Tibial artery (tissue), 4 donors: ENCODE data around the gene NFKBIE.
"Not testable (repeated sequence)": the region's sequence is repeated elsewhere in the genome, so short reads cannot be mapped to it uniquely, and the experiment has no call there.

Experiments used
- DNase-seq, 2 donors: peaks; one replicate each; pipeline ENCODE4 v3.0.0-alpha.2; 2019
- H3K27ac ChIP-seq, 2 donors: fragments of 200-600 bp; sonication (generic) in 1 of 2; 1 replicate in 1 of 2; 2 replicates in 1 of 2; pipeline ENCODE4 v1.5.1; 2018 to 2019; ENCODE audit warnings: mild to moderate bottlenecking in 1 of 2
- H3K27me3 ChIP-seq, 2 donors: fragments of 200-600 bp; sonication (generic) in 1 of 2; one replicate each; pipeline versions ENCODE4 v1.5.1 to v1.6.0; 2016 to 2019
- H3K36me3 ChIP-seq, 3 donors: fragments of 200-600 bp; sonication (generic) in 2 of 3; one replicate each; pipeline ENCODE4 v1.5.1; 2016 to 2019; ENCODE audit warnings: mild to moderate bottlenecking in 2 of 3
- H3K4me1 ChIP-seq, 4 donors: fragments of 200-600 bp; sonication (generic) in 2 of 4; 1 replicate in 3 of 4; 2 replicates in 1 of 4; pipeline ENCODE4 v1.5.1; 2016 to 2019
- H3K4me3 ChIP-seq, 2 donors: fragments of 200-600 bp; sonication (generic) in 1 of 2; 1 replicate in 1 of 2; 2 replicates in 1 of 2; pipeline ENCODE4 v1.5.1; 2018 to 2019; ENCODE audit warnings: mild to moderate bottlenecking in 2 of 2
- H3K9me3 ChIP-seq, 3 donors: fragments of 200-600 bp; sonication (generic) in 1 of 3; one replicate each; pipeline ENCODE4 v1.5.1; 2016 to 2019
- intact Hi-C: fragments of 100-400 bp; cut with DNase I; formaldehyde crosslinking; loops from one replicate; pipeline ENCODE4 v1.15.0; 2023; ENCODE audit warnings: low total_unique reads
- TF ChIP-seq, protein P1 (sequence below), 2 experiments: fragments of 200-600 bp in 1 of 2; fragments of 450-650 bp in 1 of 2; IDR thresholded peaks; one replicate each; pipeline ENCODE4 v1.5.1; 2017 to 2019; ENCODE audit warnings: antibody characterized with exemption in 2 of 2, mild to moderate bottlenecking in 1 of 2, moderate library complexity in 1 of 2

NFKBIE gene, protein sequence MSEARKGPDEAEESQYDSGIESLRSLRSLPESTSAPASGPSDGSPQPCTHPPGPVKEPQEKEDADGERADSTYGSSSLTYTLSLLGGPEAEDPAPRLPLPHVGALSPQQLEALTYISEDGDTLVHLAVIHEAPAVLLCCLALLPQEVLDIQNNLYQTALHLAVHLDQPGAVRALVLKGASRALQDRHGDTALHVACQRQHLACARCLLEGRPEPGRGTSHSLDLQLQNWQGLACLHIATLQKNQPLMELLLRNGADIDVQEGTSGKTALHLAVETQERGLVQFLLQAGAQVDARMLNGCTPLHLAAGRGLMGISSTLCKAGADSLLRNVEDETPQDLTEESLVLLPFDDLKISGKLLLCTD

GRCh38 chr6:44265007-44265721 is at the start of gene NFKBIE:
Gene NFKBIE (minus strand): TSS chr6:44265551. CDS start chr6:44265346, 205 bp downstream.
- peak within 1 kb of the TSS; percentile 68 to 82 for H3K27ac ChIP-seq
- DNase-seq, result peak; percentile 95 to 97
- H3K36me3 ChIP-seq, result peaks cover 0 to 8% (median under 1%) of the 10 kb centered on the region in 3 donors
- TF ChIP-seq, protein P1, sequence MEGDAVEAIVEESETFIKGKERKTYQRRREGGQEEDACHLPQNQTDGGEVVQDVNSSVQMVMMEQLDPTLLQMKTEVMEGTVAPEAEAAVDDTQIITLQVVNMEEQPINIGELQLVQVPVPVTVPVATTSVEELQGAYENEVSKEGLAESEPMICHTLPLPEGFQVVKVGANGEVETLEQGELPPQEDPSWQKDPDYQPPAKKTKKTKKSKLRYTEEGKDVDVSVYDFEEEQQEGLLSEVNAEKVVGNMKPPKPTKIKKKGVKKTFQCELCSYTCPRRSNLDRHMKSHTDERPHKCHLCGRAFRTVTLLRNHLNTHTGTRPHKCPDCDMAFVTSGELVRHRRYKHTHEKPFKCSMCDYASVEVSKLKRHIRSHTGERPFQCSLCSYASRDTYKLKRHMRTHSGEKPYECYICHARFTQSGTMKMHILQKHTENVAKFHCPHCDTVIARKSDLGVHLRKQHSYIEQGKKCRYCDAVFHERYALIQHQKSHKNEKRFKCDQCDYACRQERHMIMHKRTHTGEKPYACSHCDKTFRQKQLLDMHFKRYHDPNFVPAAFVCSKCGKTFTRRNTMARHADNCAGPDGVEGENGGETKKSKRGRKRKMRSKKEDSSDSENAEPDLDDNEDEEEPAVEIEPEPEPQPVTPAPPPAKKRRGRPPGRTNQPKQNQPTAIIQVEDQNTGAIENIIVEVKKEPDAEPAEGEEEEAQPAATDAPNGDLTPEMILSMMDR (IDR thresholded peaks at IDR 0.05), result peak in 1 of 2 experiments; percentile 3
- no peaks in the 10 kb centered on the region for H3K9me3 ChIP-seq
- peak within 1 kb of the TSS; percentile 64 to 72 for H3K4me3 ChIP-seq
- peaks cover 0 to 22% of the 10 kb centered on the region in 2 donors for H3K27me3 ChIP-seq
- H3K4me1 ChIP-seq, result peaks cover 0 to 40% (median 27%) of the 10 kb centered on the region in 4 donors
- intact Hi-C loops, result loop anchor here (5.0 to 10.0 kb wide), 3 partner anchors 72 to 170 kb away; partner anchors contain the start of gene CDC5L

DNA sequence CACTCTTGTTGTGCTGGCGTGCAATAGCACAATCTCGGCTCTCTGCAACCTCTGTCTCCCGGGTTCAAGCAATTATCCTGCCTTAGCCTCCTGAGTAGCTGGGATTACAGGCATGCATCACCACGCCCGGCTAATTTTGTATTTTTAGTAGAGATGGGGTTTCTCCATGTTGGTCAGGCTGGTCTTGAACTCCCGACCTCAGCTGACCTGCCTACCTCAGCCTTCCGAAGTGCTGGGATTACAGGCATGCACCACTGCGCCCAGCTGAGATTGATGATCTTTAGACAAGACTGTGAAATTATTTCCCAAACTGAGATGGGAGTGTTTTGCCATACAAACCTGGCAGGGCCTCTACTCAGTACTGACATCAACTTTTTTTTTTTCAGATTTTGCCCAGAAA is 49.3 kb upstream of the NFKBIE start:
- DNase-seq, H3K27ac ChIP-seq, H3K4me3 ChIP-seq, H3K9me3 ChIP-seq, intact Hi-C loops: not testable (repeated sequence)
- Histone ChIP-seq H3K27me3 (peaks cover 0 to 13% of the 10 kb centered on the region in 2 donors), H3K4me1 (peaks cover 0 to 11% (median 9%) of the 10 kb centered on the region in 4 donors), H3K36me3 (peaks cover 7 to 22% (median 17%) of the 10 kb centered on the region in 3 donors)

DNA sequence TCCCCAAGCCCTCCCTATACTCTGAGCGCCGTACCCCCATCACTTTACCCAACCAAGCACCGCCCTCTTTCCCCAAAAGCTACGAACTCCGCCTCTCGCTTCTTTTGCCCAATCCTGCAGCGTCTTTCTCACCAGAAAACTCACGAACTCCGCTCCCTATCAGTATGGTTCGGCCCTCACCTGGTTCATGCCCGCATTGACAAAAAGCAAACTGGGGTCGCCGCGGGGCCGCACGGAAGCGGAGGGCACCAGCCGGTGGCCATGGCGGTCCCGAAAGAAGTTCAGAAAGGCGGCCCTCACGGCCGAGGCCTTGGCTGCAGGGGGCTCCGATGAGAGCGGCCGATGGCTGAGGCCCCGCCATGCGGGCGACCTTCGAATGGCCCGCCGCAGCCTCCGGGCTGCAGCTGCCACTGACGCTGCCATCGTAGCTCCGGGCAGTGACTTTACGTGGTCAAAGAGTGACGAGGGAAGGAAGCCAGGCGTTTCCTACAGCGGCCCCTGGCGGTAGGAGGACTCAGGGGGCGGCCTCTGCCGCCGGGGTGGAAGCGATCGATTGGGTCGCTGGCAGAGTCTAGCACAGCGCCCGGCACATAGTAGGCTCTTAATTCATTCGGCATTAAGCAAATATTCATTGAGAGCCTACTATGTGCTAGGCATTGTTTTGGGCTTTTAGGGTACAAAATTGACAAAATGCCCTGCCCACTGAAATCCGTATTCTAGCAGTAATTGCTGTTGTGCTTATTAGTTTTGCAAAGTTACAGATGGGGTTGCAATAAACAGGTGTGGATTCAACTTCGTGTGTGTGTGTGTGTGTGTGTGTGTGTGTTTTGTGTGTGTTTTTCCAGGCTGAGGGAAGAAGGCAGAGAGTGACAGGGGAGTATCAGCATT is 47.8 kb upstream of the NFKBIE start, which contains the start of gene AARS2:
AARS2 (minus strand) TSS at position 447 of the 888 bp plus-strand sequence; CDS start at position 423, 24 bp downstream.
- peak within 1 kb of the TSS; percentile 79 to 87 for H3K4me3 ChIP-seq
- peaks cover 0 to 3% of the 10 kb centered on the region in 2 donors for H3K27me3 ChIP-seq
- peaks cover 0 to 11% (median 9%) of the 10 kb centered on the region in 4 donors for H3K4me1 ChIP-seq
- H3K27ac ChIP-seq, result peak within 1 kb of the TSS; percentile 69 to 77
- TF ChIP-seq, protein P1 (IDR thresholded peaks at IDR 0.05), result peak; percentile 93 to 99
- DNase-seq, result peak; percentile 78 to 91
- intact Hi-C loops, result no loop called here
- H3K36me3 ChIP-seq, result peaks cover 7 to 38% (median 29%) of the 10 kb centered on the region in 3 donors
- H3K9me3 ChIP-seq, result no peaks in the 10 kb centered on the region

DNA sequence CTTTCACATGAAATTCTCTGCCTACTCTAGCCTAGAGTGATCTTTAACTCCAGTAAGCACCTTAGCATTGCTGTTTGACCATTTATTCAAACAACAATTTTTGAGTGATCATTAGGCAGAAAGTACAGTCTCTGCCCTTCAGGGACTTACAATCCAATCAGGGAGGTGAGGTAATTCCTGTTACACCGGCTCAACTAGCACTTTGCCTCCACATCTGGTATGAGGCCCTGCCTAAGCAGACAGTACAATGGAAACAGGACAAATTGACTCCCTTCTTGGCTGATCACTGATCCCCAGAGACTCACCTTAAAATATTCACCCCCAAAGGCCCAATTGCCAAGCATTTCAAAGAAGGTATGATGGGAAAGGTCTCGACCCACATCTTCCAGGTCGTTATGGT is 46.4 kb upstream of the NFKBIE start:
- H3K9me3 ChIP-seq, result no peaks in the 10 kb centered on the region
- intact Hi-C loops, result no loop called here
- H3K4me3 ChIP-seq, result no peak overlapping the region
- H3K27ac ChIP-seq, result no peak overlapping the region
- TF ChIP-seq, protein P1 (IDR thresholded peaks at IDR 0.05), result no peak
- no peaks in the 10 kb centered on the region for H3K27me3 ChIP-seq
- DNase-seq, result no peak
- peaks cover 0 to 11% (median 9%) of the 10 kb centered on the region in 4 donors for H3K4me1 ChIP-seq
- peaks cover 7 to 51% (median 41%) of the 10 kb centered on the region in 3 donors for H3K36me3 ChIP-seq

DNA sequence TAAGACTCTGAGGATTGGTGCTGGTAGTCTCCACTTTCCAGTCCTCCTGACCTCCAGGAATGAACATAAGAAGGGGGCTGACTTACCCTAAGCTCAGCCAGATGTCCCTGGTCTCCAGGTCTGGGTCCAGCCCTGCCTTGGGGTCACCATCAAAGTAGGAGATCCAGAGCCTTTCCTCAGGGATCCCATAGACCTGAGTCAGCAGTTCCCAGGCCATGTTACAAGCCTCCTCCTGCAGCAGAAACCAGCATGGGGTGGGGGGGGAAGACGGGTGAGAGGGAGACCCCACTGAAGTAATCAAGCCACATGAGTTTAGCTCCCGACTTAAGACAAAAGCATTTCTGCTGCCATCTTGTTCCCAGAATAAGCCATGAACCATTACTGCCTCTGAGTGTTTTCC is 46.0 kb upstream of the NFKBIE start:
- DNase-seq, result no peak
- H3K27ac ChIP-seq, result no peak overlapping the region
- H3K4me3 ChIP-seq, result no peak overlapping the region
- TF ChIP-seq, protein P1 (IDR thresholded peaks at IDR 0.05), result no peak
- H3K36me3 ChIP-seq, result peaks cover 7 to 56% (median 46%) of the 10 kb centered on the region in 3 donors
- peaks cover 0 to 11% (median 9%) of the 10 kb centered on the region in 4 donors for H3K4me1 ChIP-seq
- H3K27me3 ChIP-seq, result no peaks in the 10 kb centered on the region
- intact Hi-C loops, result no loop called here
- H3K9me3 ChIP-seq, result no peaks in the 10 kb centered on the region
